HG03354 (cell line): ENCODE measurements around the gene MXRA8.
A peak's percentile ranks its signal among the peaks of the same experiment; 100 is the strongest.

Source experiments
- ATAC-seq: cut with Tn5 transposase; IDR thresholded peaks from one replicate; pipeline ENCODE4 v1.9.1; 2021; ENCODE audit warnings: mild to moderate bottlenecking; ENCODE audit not compliant: unreplicated experiment, poor library complexity, severe bottlenecking

Gene MXRA8

GRCh38 chr1:1354271-1355247 lies 3.8 kb downstream of the MXRA8 start:
- no peak for ATAC-seq

- no peak for ATAC-seq
Observed at GRCh38 chr1:1353389-1354151, 4.8 kb downstream of the MXRA8 start.

- ATAC-seq = no peak
Observed at GRCh38 chr1:1352786-1353388, 5.5 kb downstream of the MXRA8 start.

GRCh38 chr1:1351511-1352427 lies 6.6 kb downstream of the MXRA8 start:
- ATAC-seq = no peak

- peak; percentile 64 for ATAC-seq
Observed at GRCh38 chr1:1349256-1350012, 8.9 kb downstream of the MXRA8 start, which contains the start of gene DVL1. Gene DVL1 (minus strand): TSS chr1:1349418. CDS start chr1:1349065, 353 bp downstream.

- ATAC-seq = peak; percentile 24
Observed at GRCh38 chr1:1348420-1349255, 9.7 kb downstream of the MXRA8 start.

GRCh38 chr1:1347663-1348419 lies 10.5 kb downstream of the MXRA8 start:
- ATAC-seq = no peak

- no peak for ATAC-seq
Observed at GRCh38 chr1:1347026-1347595, 11.2 kb downstream of the MXRA8 start.

- no peak for ATAC-seq
Observed at GRCh38 chr1:1346501-1346890, 11.9 kb downstream of the MXRA8 start.

- no peak for ATAC-seq
Observed at GRCh38 chr1:1345860-1346500, 12.4 kb downstream of the MXRA8 start.

GRCh38 chr1:1345384-1345783 lies 13.0 kb downstream of the MXRA8 start:
- no peak for ATAC-seq

- ATAC-seq = no peak
Observed at GRCh38 chr1:1344655-1345361, 13.5 kb downstream of the MXRA8 start.

- ATAC-seq = no peak
Observed at GRCh38 chr1:1343811-1344421, 14.4 kb downstream of the MXRA8 start.

- no peak for ATAC-seq
Observed at GRCh38 chr1:1342584-1343115, 15.7 kb downstream of the MXRA8 start.

- no peak for ATAC-seq
Observed at GRCh38 chr1:1342061-1342562, 16.2 kb downstream of the MXRA8 start.
